ENCODE results near the gene CD2AP.
"Not testable (repeated sequence)": the region's sequence is repeated elsewhere in the genome, so short reads cannot be mapped to it uniquely, and the experiment has no call there.

Gene CD2AP

DNA sequence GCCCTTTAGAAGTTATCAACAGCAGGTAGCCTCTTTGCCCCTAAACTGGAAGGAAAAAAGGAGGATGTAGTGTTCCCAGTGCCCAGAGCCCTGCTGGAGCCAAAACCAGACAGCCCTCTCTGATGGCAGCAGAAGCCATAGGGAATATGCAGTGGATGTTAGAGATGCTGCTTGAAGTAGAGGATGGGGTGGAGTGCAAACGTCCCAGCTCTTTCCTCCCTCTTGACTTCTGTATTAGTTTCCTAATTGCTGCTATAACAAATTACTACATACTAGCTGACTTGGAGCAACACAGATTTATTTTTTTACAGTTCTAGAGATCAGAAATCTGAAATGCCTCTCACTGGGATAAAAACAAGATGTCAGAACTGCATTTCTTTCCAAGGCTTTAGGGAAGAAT is 12.5 kb upstream of the CD2AP start:
- DNase-seq: no peak

DNA sequence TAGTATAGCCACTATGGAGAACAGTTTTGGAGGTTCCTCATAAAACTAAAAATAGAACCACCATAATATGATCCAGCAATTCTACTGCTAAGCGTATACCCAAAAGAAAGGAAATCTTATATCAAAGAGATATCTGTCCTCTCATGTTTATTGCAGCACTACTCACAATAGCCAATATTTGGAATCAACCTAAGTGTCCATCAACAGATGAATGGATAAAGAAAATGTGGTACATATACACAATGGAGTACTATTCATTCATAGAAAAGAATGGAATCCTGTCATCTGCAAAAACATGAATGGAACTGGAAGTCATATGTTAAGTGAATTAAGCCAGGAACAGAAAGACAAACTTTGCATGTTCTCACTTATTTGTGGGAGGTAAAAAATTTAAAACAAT is 5.7 kb upstream of the CD2AP start:
- no peak for DNase-seq

DNA sequence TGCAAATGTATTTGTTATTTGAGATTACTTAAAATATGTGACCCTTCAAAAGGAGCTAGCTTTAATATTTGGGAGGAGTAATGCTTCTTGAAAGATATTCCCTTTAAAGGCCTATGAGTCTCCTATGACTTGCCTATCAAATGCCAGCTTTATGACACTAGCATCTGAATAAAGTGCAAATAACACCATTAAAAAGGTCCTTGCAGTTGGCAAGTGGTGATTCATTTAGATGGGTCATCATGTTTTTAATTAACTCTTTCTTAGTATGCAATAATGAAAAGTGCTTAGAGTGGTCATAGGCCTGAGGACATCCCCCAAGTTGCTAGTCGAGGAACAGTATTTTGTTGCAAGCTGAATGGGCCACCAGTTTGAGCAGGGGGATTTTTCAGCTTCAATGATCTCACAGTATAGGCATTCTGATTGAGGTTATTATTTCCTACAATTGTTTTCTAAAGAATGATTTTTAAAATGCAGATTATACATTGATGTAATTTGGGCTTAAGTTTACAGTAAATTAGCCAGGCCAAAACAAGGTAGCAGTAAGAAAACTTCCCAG is 3.7 kb upstream of the CD2AP start:
- DNase-seq: no peak

DNA sequence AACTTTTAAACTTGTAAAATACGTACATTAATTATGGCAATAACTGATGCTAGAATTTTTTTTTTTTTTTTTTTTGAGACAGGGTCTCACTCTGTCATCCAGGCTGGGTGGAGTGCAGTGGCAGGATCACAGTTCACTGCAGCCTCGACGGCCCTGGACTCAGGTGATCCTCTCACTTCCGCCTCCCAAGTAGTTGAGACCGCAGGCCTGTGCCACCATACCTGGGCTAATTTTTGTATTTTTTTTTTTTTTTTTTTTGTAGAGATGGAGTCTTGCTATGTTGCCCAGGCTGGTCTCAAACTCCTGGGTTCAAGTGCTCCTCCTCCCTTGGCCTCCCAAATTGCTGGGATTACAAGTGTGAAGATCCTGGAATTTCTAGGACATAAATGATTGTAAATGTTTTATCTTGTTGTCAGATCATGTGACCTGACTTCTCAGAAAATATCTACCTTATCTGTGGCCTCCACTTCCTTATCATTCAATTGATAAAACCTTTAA is 2.2 kb upstream of the CD2AP start:
- no peak for DNase-seq

DNA sequence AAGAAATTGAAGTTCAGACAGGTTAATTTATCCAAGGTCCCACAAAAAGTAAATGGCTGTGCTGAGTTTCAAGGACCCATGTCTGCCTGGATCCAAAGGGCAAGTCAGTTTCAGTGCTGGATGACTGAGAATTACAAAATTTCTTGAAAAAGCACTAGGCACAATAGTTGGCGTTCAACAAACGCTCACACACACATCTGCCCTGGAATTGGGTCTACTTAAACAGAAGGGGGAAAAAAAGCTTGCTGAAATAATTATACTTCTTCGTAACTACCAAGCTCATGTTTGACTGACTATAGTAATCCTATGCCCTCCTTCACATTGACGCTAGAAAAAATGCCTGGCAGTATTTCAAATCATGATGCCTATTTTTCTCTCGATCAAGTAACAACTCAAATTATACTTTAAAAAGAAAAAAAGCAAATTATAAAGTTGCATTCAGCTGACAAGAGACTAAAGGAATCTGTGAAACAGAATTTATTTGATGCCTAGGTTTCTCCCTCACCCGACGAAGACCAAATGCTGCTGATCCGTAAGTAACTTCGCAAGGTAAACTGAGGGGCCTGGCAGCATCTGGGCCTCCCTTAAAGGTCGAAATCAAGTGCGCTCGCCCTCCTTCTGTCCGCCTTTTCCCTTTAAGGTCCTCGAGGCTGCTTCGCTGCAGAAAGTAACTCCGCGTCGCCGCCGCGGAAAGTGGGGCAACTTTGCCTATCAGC is 650 bp upstream of the CD2AP start:
- no peak for DNase-seq

DNA sequence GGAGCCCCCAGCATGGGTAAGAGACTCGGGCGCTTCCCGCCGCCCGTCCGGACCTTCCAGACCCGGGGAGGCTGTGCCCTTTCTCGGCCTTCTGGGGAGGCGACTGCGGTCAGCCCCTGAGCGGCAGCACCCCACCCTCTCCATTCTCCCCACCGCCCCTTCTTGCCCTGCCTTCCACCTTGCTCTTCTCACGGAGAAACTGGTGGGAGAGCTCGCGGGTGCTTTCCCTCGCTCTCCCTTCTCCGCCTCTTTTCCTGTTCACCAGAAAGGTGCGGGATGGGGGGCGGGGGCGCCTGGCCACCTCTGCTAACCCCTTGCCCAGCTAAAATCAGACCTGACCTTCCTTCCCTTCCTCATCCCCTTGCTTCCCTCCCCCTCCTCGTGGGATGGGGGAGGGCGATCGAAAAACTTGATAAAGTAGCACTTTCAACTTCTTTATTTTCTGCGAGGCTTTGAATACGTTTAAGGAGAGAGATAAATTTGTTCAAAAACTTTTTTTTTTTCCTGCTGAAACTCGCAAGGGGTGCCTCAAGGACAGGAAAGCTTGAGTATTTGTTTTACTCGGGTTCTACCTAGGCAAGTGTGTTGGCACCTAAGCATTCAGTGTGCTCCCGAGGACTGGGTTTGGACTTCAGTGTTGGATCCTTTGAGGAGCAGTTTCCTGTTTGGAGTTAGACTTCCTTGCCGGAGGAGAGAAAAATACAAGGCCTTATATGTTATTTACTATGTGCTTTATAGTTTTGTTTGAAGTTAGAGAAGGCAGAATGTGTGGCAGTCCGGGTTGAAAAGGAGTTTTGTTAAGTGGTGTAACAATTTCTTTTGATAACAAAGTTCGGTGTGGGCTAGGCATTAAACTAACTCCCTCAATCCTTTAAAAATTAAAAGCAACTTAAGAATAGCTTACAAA is 897 bp downstream of the CD2AP start:
- DNase-seq: no peak

DNA sequence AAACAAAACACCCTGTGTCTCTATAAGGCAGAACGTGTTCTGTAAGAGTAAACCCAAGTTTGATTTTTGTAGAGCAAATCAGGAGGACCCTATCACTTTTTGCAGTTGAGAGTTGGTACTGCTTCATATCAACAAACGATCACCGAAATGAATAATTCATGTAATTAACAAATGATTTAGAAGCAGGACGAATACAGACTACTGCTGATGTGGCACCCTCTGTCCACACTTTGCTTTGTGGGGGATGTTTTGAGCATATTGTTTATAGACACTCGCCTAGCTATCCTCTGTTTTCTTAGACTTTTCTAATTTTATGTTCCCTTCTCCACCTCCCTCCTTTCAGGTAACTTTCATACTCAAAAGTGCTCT is 1.5 kb downstream of the CD2AP start:
- no peak for DNase-seq

DNA sequence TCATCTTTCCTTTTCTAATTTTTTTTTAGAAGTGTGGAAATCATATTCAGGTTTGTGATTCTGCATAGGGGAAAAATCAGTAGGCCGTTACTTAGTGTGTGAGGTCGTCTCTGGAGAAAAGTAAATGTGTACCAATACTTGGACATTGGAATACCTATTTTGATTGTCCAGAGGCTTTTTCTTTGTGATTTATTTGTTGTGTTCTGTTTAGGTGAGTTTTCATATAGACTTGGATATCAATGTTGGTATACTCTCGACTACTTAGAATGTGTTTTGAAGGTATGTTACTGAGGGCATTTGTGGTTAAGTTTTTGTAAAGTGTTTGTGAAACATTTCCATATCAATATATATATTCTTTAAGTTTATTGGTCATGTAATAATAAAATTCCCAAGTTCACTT is 2.3 kb downstream of the CD2AP start:
- DNase-seq: no peak

DNA sequence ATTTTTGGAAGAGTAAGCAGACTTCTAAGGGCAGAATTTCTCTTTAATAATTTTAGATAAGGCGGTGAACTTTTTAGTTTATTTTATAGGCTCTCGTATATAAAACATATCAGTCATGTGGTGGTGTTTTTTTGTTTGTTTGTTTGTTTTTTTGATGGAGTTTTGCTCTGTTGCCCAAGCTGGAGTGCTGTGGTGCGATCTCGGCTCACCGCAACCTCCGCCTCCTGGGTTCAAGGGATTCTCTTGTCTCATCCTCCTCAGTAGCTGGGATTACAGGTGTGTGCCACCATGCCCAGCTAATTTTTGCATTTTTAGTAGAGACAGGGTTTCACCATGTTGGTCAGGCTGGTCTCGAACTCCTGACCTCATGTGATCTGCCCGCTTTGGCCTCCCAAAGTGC is 3.6 kb downstream of the CD2AP start:
- DNase-seq: not testable (repeated sequence)

DNA sequence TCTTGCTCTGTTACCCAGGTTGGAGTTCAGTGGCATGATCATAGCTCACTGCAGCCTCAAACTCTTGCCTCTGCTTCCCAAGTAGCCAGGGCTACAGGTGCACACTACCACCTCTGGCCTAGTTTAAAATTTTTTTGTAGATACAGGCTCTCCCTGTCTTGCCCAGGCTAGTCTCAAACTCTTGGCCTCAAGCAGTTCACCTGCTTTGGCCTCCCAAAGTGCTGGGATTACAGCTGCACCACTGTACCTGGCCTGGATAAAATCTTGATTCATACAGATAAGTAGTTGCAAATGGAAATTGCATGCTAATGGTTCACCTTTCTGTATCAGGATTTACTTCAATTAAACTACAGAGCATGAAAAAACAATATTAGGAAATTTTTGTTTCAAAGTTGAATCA is 4.2 kb downstream of the CD2AP start:
- DNase-seq: no peak

DNA sequence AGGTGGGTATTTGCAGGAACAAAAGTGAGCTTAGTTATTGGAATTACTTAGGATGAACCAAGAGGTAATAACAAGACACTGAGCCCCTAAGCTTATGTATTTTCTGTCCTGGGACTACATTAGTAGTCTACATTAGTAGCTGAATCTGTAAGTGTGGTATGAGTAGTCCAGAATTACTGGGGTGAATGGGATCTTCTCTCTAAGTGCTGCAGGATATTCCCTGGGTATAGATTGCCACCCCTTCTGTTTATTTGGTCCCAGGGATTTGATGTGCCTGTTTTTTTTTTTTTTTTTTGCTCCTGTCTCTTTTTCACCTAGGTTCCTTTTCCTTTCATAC is 5.9 kb downstream of the CD2AP start:
- no peak for DNase-seq

DNA sequence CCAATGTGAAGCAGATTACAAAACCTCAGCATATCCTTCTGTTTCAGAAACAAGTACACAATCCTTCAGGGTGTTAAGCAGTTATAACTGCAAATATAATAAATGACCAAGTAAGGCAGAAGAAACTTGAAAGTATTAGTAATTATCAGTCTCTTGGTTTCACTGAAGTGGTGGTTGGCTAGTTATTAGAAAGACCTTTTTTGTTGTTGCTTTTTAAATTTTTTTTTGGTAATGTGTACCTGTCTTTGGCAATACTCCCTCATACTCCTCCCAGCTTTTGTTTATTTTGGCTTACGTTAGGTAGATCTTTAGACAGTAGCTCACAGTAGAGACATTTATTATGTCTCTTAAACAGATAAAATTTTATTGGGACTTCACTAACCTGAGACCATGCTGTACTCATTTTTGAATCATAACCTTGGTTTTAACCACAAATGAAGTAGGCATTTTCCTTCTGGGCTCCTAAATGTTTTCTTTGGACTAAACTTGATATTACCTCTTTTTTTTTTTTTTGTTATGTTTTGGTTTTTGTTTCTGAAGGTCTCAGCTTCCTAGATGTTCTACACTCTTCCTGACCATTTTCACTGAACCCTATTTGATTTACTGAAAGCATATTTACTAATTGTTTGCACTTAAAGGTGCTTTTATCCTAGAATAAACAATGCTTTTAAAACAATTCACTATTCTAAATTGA is 6.4 kb downstream of the CD2AP start:
- DNase-seq: no peak

DNA sequence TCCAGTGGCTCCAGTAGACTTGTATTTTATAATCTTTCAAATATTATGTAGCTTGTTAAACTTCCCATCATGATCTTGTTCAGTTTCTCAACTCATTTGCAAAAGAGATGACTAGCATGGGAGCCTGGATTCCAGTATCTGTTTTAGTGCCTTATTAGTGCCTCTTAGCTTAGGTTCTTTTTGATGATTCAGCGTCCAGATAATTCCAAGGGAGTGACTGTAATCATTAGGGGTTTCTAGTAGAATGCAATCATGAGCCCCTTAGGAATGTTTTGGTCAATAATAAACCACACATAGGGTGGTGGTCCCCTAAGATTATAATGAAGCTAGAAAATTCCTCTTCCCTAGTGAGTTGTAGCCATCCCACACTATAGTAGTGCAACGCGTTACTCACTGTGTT is 7.0 kb downstream of the CD2AP start:
- no peak for DNase-seq

DNA sequence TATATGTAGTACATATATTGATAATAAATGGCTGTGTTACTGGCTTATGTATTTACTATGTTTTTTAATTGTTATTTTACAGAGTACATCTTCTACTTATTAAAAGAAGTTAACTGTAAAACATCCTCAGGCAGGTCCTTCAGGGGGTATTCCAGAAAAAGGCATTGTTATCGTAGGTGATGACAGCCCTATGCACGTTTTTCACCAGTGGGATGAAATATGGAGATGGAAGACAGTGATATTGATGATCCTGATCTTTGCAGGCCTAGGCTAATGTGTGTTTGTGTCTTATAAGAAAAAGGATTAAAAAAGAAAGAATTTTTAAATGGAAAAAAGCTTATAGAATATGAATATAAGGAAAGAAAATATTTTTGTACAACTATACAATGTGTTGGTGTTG is 7.5 kb downstream of the CD2AP start:
- no peak for DNase-seq

DNA sequence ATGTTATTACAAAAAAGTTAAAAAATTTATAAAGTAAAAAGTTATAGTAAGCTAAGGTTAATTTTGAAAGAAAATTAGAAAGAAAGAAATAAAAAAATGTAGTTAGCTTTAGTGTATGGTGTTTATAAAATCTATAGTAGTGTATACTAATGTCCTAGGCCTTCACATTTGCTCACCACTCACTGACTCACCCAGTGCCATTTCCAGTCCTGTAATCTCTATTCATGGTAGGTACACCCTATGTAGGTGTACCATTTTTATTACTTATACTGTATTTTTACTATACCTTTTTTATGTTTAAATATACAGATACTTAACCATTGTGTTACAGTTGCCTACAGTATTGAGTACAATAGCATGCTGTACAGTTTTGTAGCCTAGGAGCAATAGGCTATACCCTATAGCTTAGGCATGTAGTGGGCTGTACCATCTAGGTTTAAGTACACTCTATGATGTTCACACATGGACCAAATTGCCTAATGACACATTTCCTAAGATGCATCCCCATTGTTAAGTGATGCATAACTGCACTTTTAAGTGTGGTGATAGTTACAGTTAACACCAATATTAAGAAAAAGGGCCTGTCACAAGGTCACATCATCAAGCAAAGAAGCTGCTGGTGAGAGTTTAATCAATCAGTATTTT is 8.0 kb downstream of the CD2AP start:
- no peak for DNase-seq

DNA sequence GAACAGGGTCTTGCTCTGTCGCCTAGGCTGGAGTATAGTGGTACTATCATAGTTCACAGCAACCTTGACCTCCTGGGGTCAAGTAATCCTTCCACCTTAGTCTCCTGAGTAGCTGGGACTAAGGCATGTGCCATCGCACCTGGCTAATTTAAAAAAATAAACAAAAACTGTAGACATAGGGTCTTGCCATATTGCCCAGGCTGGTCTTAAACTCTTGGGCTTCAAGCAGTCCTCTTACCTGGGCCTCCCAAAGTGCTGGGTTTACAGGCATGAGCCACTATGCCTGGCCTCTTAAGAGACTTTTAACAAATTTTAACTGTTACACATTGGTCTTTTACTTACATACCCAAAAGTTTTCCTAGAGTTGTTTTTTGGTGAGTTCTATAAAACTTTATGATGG is 12.4 kb downstream of the CD2AP start:
- DNase-seq: no peak

DNA sequence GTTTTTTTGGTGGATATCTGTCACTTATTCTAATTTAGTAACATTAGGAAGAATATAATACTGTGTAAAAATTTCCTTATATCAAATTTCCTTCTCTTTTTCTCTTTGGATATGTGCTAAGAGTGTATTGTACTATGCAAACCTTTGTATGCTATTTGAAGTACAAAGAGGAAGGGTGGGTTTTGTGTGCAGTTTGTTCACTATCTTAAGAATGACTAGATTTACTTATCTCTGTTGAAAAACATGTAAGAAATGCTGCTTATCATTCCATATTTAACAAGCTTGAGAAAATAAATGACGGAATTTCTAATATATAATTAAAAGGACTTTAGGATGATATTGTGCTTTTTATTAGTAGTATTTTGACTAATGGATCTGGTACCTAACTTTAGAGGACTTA is 13.1 kb downstream of the CD2AP start:
- DNase-seq: no peak

DNA sequence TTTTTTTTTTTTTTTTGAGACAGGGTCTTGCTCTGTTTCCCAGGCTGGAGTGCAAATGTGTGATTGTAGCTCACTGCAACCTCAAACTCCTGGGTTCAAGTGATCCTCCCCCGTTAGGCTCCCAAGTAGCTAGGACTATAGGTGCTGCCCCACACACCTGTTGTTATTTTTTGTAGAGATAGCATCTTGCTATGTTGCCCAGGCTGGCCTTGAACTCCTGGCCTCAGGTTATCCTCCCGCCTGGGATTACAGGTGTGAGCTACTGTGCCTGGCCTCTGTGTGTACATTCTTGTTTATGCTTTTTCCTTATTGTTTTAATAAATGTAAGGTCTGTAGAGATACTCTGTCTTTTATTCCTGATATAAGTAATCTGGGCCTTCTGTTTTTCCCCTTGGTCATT is 14.8 kb downstream of the CD2AP start:
- DNase-seq: no peak

DNA sequence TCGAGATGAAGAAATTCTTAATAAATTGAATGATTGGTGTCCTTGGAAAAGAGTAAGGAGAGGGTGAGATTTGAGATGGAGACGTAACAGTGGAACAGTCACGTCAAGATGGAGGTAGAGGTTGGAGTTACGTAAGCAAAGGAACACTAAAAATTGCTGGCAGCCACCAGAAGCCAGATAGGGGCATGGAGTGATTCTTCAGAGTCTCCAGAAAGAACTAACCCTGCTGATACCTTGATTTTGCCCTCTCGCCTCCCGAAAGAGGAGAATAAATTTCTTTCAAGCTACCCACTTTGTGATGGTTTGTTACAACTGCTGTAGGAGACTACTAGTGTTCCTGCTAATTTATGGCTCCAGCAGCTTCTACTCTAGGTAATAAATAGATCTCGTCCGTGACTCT is 17.6 kb downstream of the CD2AP start:
- DNase-seq: no peak

DNA sequence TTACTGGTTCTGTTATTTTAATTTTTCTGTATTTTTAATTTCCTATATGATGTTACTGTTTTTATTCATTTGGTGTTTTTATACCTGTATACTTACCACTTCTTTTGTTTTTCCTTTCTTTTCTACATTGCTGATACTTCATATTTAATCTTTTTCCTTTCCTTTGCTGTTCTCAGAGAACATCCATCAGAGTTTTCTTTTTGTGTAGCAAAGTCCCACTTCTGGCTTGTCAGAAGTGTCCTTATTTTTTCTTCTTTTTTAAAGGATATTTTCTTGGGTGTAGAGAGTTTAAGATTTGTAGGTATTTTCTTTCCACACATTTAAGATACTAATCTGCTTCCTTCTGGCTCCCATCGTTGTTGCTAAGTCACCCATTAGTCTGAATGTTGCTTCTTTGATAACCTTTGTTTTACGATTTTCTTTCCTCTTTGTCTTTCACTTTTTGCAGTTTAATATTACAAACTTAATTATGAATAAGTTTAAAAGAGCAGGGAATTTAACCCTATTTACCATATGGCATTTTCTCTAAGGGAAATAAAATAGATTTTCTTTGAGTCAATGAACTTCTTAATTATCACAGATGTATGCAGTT is 18.5 kb downstream of the CD2AP start:
- DNase-seq: no peak

DNA sequence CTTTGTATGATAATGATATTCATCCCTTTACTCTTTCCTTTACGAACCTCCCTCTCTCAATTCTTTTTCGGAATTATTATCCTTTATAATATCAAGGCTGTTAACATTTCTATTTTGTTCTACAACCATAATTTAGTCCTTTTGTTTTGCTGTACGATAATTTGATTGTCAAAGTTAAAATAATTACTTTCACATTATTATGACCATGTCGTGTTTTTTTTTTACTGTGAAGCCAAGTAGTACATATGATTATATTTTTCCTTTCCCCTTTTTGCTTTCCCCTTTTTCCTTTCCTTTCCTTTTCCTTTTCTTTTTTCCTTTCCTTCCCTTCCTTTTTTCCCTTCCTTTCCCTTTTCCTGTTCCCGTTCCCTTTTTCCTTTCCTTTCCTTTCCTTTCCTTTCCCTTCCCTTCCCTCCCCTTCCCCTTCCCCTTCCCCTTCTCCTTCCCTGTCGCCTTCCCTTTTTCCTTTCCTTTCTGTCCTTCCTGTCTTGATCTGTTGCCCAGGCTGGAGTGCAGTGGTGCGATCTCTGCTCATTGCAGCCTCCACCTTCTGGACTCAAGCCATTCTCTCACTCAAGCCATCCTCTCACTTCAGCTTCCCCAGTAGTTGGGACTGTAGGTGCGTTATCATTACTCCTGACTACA is 19.5 kb downstream of the CD2AP start:
- no peak for DNase-seq

DNA sequence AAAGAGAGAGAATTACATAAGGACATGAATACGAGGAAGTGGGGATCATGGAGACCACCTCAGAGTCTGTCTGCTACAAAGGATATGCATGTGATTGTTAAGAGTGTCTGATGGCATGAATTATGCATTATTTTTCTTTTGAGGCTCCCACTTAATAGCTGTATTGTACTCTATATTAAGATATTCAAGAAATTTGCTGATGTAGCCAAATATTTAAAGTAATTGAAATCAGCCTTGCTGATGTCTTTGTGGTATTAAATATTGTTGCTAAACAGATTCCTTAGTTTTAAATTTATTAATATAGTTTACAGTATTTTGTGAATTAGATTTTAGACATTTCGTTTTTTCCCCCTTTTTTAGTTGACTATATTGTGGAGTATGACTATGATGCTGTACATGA is 25.3 kb downstream of the CD2AP start:
- DNase-seq: no peak
